GM19438 (cell line): ENCODE data around the gene DDX10.

Experiments
- ATAC-seq: cut with Tn5 transposase; IDR thresholded peaks from one replicate; pipeline ENCODE4 v1.9.1; 2021; ENCODE audit warnings: low read depth; ENCODE audit not compliant: unreplicated experiment

Gene DDX10

GRCh38 chr11:108926841-108927577 lies 262.1 kb downstream of the DDX10 start:
- ATAC-seq = no peak

- no peak for ATAC-seq
Observed at GRCh38 chr11:108927791-108928545, 263.1 kb downstream of the DDX10 start.

- ATAC-seq = no peak
Observed at GRCh38 chr11:108929241-108929640, 264.4 kb downstream of the DDX10 start.

- no peak for ATAC-seq
Observed at GRCh38 chr11:108931168-108931567, 266.3 kb downstream of the DDX10 start.

GRCh38 chr11:108933630-108934029 lies 268.8 kb downstream of the DDX10 start:
- ATAC-seq = no peak

GRCh38 chr11:108934289-108934688 lies 269.4 kb downstream of the DDX10 start:
- ATAC-seq = no peak

GRCh38 chr11:108934696-108935095 lies 269.8 kb downstream of the DDX10 start:
- ATAC-seq = no peak

GRCh38 chr11:108937746-108938145 lies 272.9 kb downstream of the DDX10 start:
- ATAC-seq = no peak

GRCh38 chr11:108938604-108939003 lies 273.7 kb downstream of the DDX10 start:
- ATAC-seq = no peak

- ATAC-seq = no peak
Observed at GRCh38 chr11:108939135-108939534, 274.3 kb downstream of the DDX10 start.

- ATAC-seq = no peak
Observed at GRCh38 chr11:108943853-108944252, 279.0 kb downstream of the DDX10 start.

- ATAC-seq = no peak
Observed at GRCh38 chr11:108944471-108945178, 279.8 kb downstream of the DDX10 start.

GRCh38 chr11:108945341-108945740 lies 280.5 kb downstream of the DDX10 start:
- no peak for ATAC-seq

GRCh38 chr11:108947654-108948570 lies 283.0 kb downstream of the DDX10 start:
- ATAC-seq = no peak

GRCh38 chr11:108958368-108959104 lies 293.7 kb downstream of the DDX10 start:
- no peak for ATAC-seq

GRCh38 chr11:108959105-108959761 lies 294.4 kb downstream of the DDX10 start:
- ATAC-seq = no peak

- ATAC-seq = no peak
Observed at GRCh38 chr11:108959874-108960273, 295.0 kb downstream of the DDX10 start.

- no peak for ATAC-seq
Observed at GRCh38 chr11:108960501-108960900, 295.6 kb downstream of the DDX10 start.

GRCh38 chr11:108961095-108961494 lies 296.2 kb downstream of the DDX10 start:
- no peak for ATAC-seq
